ENCODE data around the gene RNF10. TPM values are rescaled to one million over a fixed set of nuclear protein-coding genes. Genes with fewer than 3 reads are reported as not detected.

Gene RNF10
- total and polyA plus RNA-seq, 9 of the 15 experiments (the other 6 are each of a cell fraction or from before 2014, with no cell fraction given): 43.0 to 139 (median 80.1) TPM

GRCh38 chr12:120554678-120555077 is 20.5 kb downstream of the RNF10 start:
- H4K20me1 ChIP-seq (replicated peaks; ENCODE audit: control insufficient read depth, insufficient read depth, low read length): no peaks in the 10 kb centered on the region; the same call in 1 of the 2 replicates
- in situ Hi-C loops (cut with MboI) (no loop called here), intact Hi-C loops (cut with micrococcal nuclease) (no loop called here)
- no peak overlapping the region for H3K9ac ChIP-seq (ENCODE audit: insufficient read depth in 1 of 2, low read depth in 2 of 2, low read length in 2 of 2)
- no peak overlapping the region for H3K27ac ChIP-seq (ENCODE audit: extremely low read depth, low read depth, low read length)
- peaks cover 14% of the 10 kb centered on the region for H3K79me2 ChIP-seq (ENCODE audit: control insufficient read depth, insufficient read depth, low read length)
- FAIRE-seq: no peak
- H3K9me1 ChIP-seq (ENCODE audit: control insufficient read depth, insufficient read depth, low read length): no peaks in the 10 kb centered on the region
- BruUV-seq (replicated peaks): no TSS peak
- DNase-seq (ENCODE audit: extremely low read depth in 1 of 4, low spot score in 3 of 4): no peak
- no peak overlapping the region for H2AFZ ChIP-seq (ENCODE audit: low read depth, low read length)
- H3K4me1 ChIP-seq (replicated peaks in 1 of 2; ENCODE audit: control insufficient read depth in 2 of 2, insufficient read depth in 2 of 2, low read length in 2 of 2): peaks cover 0 to 5% of the 10 kb centered on the region in 2 experiments; a peak in 3 of 5 replicates
- 100% methylated on average over 1 of the region's 1 CpG for WGBS (ENCODE audit: insufficient coverage, low coverage, missing lambda C conversion rate)
- ChIA-PET CTCF (ENCODE audit: low intra/inter-chr PET ratio) (no interaction called here), POLR2A (interaction anchor here (0.6 to 1.3 kb wide), 4 partner anchors 10 to 20 kb away, joined by 3 to 7 read pairs (median 3); no protein-coding TSS in a partner anchor)
- ATAC-seq: no peak
- H3K36me3 ChIP-seq (ENCODE audit: control insufficient read depth, insufficient read depth, low read length): peaks cover 59% of the 10 kb centered on the region
- H3K27me3 ChIP-seq (ENCODE audit: control insufficient read depth in 2 of 2, insufficient read depth in 2 of 2, low read length in 2 of 2): no peaks in the 10 kb centered on the region
- H3K4me3 ChIP-seq: no peak overlapping the region
- no peaks in the 10 kb centered on the region for H3K9me3 ChIP-seq (replicated peaks; ENCODE audit: control insufficient read depth, insufficient read depth, low read depth, low read length)
- no peak overlapping the region for H3K4me2 ChIP-seq (ENCODE audit: insufficient read depth, low read length)
- TF ChIP-seq FOS (IDR thresholded peaks at IDR 0.05; ENCODE audit: extremely low read depth, insufficient read length) (no peak), GATA2 (CRISPR knock-in tag; IDR thresholded peaks at IDR 0.05) (no peak), HOMEZ (CRISPR knock-in tag; IDR thresholded peaks at IDR 0.05) (no peak), PHB2 (IDR thresholded peaks at IDR 0.05; ENCODE audit: low read depth) (no peak), TFE3 (CRISPR knock-in tag; IDR thresholded peaks at IDR 0.05) (no peak), ZNF740 (CRISPR knock-in tag; IDR thresholded peaks at IDR 0.05) (no peak), ZNF740 (tag; IDR thresholded peaks at IDR 0.05) (no peak), MEF2D (tag; conservative IDR thresholded peaks at IDR 0.05; ENCODE audit: low read depth) (no peak), HNRNPUL1 (IDR thresholded peaks at IDR 0.05; ENCODE audit: low read length) (no peak), ZNF707 (CRISPR knock-in tag; conservative IDR thresholded peaks at IDR 0.05) (no peak), ZNF24 (IDR thresholded peaks at IDR 0.05) (no peak), RAD51 (IDR thresholded peaks at IDR 0.05; ENCODE audit: borderline replicate concordance, low read depth) (no peak), SREBF2 (CRISPR knock-in tag; IDR thresholded peaks at IDR 0.05) (no peak), EHMT2 (IDR thresholded peaks at IDR 0.05) (no peak), TSHZ1 (CRISPR knock-in tag; IDR thresholded peaks at IDR 0.05) (no peak), TCF7L2 (IDR thresholded peaks at IDR 0.05; ENCODE audit: low read depth, low read length) (no peak), LEF1 (IDR thresholded peaks at IDR 0.05) (no peak), POLR2H (tag; IDR thresholded peaks at IDR 0.05; ENCODE audit: low read depth) (no peak)

All from K562 (cell line).